ENCODE results near the gene PLAGL2. TPM values are rescaled to one million over a fixed set of nuclear protein-coding genes. Genes with fewer than 3 reads are reported as not detected.

The PLAGL2 gene
- total RNA-seq, 1 donor from 2014 or later, result 17.6 TPM

- Histone ChIP-seq H3K9me3 (no peaks in the 10 kb centered on the region), H3K27ac (no peak overlapping the region), H3K27me3 (ENCODE audit: low read depth) (no peaks in the 10 kb centered on the region), H3K36me3 (peaks cover 29% of the 10 kb centered on the region), H3K4me3 (no peak overlapping the region), H3K4me1 (peaks cover 60% of the 10 kb centered on the region)
- peak; percentile 67 to 81 for ATAC-seq
- intact Hi-C loops (cut with DNase I), result no loop called here
- DNase-seq, result no peak
- TF ChIP-seq, protein P1, sequence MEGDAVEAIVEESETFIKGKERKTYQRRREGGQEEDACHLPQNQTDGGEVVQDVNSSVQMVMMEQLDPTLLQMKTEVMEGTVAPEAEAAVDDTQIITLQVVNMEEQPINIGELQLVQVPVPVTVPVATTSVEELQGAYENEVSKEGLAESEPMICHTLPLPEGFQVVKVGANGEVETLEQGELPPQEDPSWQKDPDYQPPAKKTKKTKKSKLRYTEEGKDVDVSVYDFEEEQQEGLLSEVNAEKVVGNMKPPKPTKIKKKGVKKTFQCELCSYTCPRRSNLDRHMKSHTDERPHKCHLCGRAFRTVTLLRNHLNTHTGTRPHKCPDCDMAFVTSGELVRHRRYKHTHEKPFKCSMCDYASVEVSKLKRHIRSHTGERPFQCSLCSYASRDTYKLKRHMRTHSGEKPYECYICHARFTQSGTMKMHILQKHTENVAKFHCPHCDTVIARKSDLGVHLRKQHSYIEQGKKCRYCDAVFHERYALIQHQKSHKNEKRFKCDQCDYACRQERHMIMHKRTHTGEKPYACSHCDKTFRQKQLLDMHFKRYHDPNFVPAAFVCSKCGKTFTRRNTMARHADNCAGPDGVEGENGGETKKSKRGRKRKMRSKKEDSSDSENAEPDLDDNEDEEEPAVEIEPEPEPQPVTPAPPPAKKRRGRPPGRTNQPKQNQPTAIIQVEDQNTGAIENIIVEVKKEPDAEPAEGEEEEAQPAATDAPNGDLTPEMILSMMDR (IDR thresholded peaks at IDR 0.05), result no peak
Observed at GRCh38 chr20:32192698-32193097, 14.8 kb downstream of the PLAGL2 start.

- TF ChIP-seq, protein P1 (IDR thresholded peaks at IDR 0.05), result no peak
- H3K4me1 ChIP-seq, result peaks cover 60% of the 10 kb centered on the region
- intact Hi-C loops (cut with DNase I), result no loop called here
- DNase-seq (no peak), ATAC-seq (no peak)
- no peaks in the 10 kb centered on the region for H3K27me3 ChIP-seq (ENCODE audit: low read depth)
- peak overlapping the region; percentile 51 for H3K27ac ChIP-seq
- no peak overlapping the region for H3K4me3 ChIP-seq
- H3K36me3 ChIP-seq, result peaks cover 21% of the 10 kb centered on the region
- H3K9me3 ChIP-seq, result no peaks in the 10 kb centered on the region
Observed at GRCh38 chr20:32191873-32192272, 15.7 kb downstream of the PLAGL2 start.

DNA sequence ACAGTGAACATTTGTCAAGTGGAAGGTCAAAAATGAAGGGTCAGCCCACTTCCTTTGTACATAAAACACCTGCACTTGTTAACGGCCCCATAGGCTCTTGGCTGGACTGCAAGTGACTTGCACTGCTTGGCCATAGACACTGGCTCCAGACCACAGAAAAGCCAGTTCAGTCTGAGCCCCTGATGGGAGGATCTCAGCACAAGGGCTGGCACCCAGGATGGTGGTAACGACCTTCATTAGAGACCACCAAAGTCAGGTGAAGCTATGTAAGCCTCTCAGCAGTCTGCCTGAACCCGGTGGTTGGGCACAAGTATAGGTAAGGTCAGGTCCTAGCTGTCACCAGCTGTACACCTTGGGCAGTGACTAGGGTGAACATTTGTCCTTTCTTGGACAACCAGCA is 16.1 kb downstream of the PLAGL2 start:
- intact Hi-C loops (cut with DNase I), result no loop called here
- Histone ChIP-seq H3K4me1 (peaks cover 60% of the 10 kb centered on the region), H3K27me3 (ENCODE audit: low read depth) (no peaks in the 10 kb centered on the region), H3K27ac (peak overlapping the region; percentile 18), H3K36me3 (peaks cover 16% of the 10 kb centered on the region), H3K4me3 (no peak overlapping the region), H3K9me3 (no peaks in the 10 kb centered on the region)
- DNase-seq (no peak), ATAC-seq (no peak)
- TF ChIP-seq, protein P1 (IDR thresholded peaks at IDR 0.05), result no peak

- Histone ChIP-seq H3K4me3 (peak overlapping the region; percentile 61), H3K27me3 (ENCODE audit: low read depth) (no peaks in the 10 kb centered on the region), H3K9me3 (no peaks in the 10 kb centered on the region), H3K27ac (peak overlapping the region; percentile 82), H3K36me3 (peaks cover 10% of the 10 kb centered on the region), H3K4me1 (peaks cover 60% of the 10 kb centered on the region)
- TF ChIP-seq, protein P1 (IDR thresholded peaks at IDR 0.05), result no peak
- no peak for ATAC-seq
- intact Hi-C loops (cut with DNase I), result no loop called here
- DNase-seq, result no peak
Observed at GRCh38 chr20:32190616-32191415, 16.7 kb downstream of the PLAGL2 start.

DNA sequence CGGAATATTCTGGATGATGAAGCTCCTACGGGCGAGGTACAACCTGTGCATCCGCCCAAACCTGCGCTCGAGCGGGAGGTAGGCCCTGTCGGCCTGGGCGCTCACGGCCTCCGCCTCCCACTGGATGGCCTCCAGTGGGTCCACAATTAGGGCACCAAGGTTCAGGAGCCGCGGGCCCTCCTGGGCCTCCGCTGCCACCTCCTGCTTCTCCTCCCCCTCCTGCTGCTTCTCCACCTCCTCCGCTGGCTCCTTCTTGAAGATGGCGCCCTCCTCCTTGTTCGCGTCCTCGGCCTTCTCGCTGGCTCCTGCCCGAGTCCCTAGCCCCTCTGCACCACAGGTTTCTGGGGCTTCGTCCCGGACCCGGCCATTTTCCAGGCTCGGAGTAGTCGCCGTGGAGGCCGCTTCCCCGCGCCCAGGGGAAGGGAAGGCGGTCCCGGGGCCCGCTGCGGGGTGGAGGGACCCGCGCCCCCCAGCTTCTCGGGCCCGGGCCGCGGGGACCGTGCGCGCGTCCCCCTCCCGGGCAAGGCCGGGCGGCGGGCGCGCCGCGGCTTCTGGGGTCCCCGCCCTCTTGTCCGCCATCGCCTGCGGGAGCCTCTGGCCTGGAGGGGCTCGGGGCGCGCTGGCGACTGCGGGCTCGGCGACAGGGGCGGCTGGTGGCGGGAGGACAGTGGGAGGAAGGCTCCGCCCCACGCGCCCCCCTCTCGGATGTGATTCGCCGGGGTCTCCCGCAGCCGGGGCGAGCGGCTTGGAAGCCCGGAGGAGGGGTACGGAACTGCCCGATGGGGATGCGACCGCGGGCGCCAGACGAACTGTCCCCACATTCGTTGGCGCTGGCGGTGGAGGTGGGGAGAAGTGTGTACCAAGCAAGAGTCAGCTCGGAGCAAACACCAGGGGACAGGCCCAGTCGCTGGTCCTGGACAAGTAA is 17.6 kb downstream of the PLAGL2 start:
- peaks cover 2% of the 10 kb centered on the region for H3K36me3 ChIP-seq
- no peaks in the 10 kb centered on the region for H3K9me3 ChIP-seq
- H3K4me3 ChIP-seq, result peak overlapping the region; percentile 61
- ATAC-seq (peak; percentile 42 to 50), DNase-seq (peak; percentile 56)
- intact Hi-C loops (cut with DNase I), result no loop called here
- H3K27ac ChIP-seq, result peak overlapping the region; percentile 82
- TF ChIP-seq, protein P1 (IDR thresholded peaks at IDR 0.05), result no peak
- peaks cover 60% of the 10 kb centered on the region for H3K4me1 ChIP-seq
- H3K27me3 ChIP-seq (ENCODE audit: low read depth), result no peaks in the 10 kb centered on the region
